Bronchial epithelial cell (primary cell): ENCODE results near the gene PYY. TPM values are rescaled to one million over a fixed set of nuclear protein-coding genes. Genes with fewer than 3 reads are reported as not detected.

ENCODE experiments used
- DNase-seq: peaks from one replicate; pipeline ENCODE4 v3.0.0-alpha.2; 2010; ENCODE audit warnings: low read depth
- FAIRE-seq: peaks from 2 replicates; lab custom pipeline; 2011; peaks lifted over from hg19 to GRCh38; lab: Jason Lieb, UNC
- H3K27me3 ChIP-seq: 2 replicates; pipeline ENCODE4 v1.5.1; 2011; ENCODE audit warnings: low read length; ENCODE audit not compliant: control insufficient read depth, insufficient read depth
- H3K36me3 ChIP-seq: 2 replicates; pipeline ENCODE4 v1.5.1; 2011; ENCODE audit warnings: low read length; ENCODE audit not compliant: control insufficient read depth, insufficient read depth
- H3K4me3 ChIP-seq: 2 replicates; pipeline ENCODE4 v1.5.1; 2011; ENCODE audit warnings: mild to moderate bottlenecking, low read depth, low read length, control low read depth
- CTCF ChIP-seq: IDR thresholded peaks from 2 replicates; pipeline ENCODE4 v1.5.1; 2011; ENCODE audit warnings: mild to moderate bottlenecking, moderate library complexity, low read length, control low read depth, inconsistent platforms; ENCODE audit not compliant: insufficient read depth, severe bottlenecking
- total RNA-seq: library from RNA; depleted of rRNA; stranded (reverse); fragments of >200 nt; gene quantifications from 2 replicates; pipeline ENCODE4 v1.2.1, GENCODE V29; 2014

PYY gene
- total RNA-seq, 1 donor from 2014 or later = 0.79 TPM

DNA sequence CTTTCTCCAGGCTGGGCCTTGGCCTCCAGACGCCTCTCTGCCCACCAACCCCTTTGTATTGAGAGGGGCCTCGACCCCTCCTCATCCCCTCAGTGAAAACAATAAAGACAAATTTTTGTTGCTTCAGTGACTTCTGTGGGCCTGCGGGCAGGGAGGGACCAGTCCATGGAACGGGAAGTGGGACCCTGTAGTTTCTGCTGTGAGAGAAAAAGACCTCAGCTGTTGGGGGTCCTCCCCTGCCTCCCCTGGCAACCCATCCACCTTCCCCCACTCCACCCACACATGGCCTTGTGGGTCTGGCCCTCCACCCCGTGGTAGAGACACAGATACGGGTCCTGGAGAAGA lies 14.9 kb downstream of the PYY start:
- Histone ChIP-seq H3K36me3 (no peaks in the 10 kb centered on the region), H3K4me3 (no peak overlapping the region), H3K27me3 (peaks cover 2% of the 10 kb centered on the region)
- no peak for FAIRE-seq
- TF ChIP-seq CTCF = no peak
- DNase-seq = no peak

DNA sequence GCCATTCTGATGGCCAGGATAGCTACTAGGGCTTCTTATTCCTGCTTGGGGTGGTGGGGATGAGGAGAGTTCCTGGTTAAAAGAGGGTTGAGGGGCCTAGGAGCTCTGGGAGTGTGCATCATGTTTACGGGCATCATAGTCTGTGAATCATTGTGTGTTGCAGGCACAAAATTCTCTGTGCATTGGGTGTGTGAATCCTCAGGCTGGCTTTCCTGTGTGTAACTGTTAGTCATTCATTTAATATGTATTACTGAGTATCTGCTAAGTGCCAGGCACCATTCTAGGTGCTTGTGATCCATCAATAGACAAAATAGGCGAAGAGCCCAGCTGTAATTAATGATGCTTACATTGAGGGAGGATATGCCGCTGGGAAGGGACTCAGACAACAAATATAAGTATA lies 17.3 kb downstream of the PYY start:
- Histone ChIP-seq H3K36me3 (no peaks in the 10 kb centered on the region), H3K27me3 (peaks cover 2% of the 10 kb centered on the region), H3K4me3 (no peak overlapping the region)
- DNase-seq (peak; percentile 67), FAIRE-seq (no peak)
- no peak for TF ChIP-seq CTCF

DNA sequence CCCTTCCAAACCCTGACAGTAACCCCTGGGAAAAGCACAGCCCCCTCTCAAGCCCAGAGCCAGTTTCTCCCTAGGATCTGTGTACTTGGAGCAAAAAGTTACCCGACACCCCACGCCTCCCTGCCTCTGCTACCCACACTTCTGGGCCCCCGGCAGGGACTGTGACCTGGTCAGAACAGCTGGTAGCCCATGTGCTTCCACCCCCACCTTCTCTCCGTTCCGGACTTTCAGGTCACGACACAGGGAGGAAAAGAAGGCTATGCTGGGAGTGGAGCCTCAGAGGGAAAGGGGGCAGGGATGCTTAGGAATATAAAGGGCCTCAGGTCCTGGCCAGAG lies 17.8 kb downstream of the PYY start:
- no peak for TF ChIP-seq CTCF
- FAIRE-seq = no peak

DNA sequence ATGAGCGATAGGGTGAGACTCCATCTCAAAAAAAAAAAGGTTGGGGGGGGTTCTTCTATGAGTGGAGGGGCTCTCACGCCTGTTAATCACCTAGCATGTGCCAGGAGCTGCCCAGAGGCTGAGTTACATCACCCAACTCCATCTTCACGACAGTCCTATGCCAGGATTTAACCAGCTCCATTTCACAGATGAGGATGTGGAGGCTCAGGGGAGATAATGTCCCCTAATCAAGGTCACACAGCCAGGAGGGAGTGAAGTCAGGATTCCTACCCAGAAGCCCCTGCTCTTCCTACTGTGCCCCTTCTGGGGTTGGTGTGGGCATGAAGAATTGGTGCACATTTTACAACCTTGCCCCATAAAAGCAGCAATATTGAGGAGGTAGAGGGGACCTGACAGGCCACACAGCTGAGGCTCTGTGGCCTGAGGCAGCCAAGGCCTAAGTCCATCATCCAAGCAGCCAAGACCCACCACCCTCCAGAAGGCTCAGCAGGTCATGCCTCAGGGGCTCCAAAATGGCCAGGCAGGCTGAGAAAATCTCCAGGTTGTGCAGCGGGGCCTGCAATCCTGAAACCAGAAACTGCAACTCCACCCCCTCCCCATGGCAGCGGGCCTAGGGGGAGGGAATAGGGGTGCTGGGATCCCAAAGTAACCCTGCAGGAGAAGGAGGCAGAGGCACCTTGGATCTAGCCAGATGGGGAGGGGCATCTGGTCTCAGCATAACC lies 18.4 kb downstream of the PYY start:
- no peak for TF ChIP-seq CTCF
- FAIRE-seq (no peak), DNase-seq (no peak)
- Histone ChIP-seq H3K27me3 (peaks cover 2% of the 10 kb centered on the region), H3K4me3 (no peak overlapping the region), H3K36me3 (no peaks in the 10 kb centered on the region)

More for the DNA sequence above, 17.8 kb downstream of the PYY start:
- no peaks in the 10 kb centered on the region for H3K36me3 ChIP-seq
- DNase-seq = no peak
- H3K27me3 ChIP-seq = peaks cover 2% of the 10 kb centered on the region
- H3K4me3 ChIP-seq = no peak overlapping the region

GRCh38 chr17:43932923-43933322 lies 20.8 kb downstream of the PYY start:
- FAIRE-seq = no peak
- Histone ChIP-seq H3K27me3 (no peaks in the 10 kb centered on the region), H3K36me3 (no peaks in the 10 kb centered on the region), H3K4me3 (no peak overlapping the region)
- DNase-seq = no peak
- TF ChIP-seq CTCF = no peak

- TF ChIP-seq CTCF = no peak
- Histone ChIP-seq H3K36me3 (no peaks in the 10 kb centered on the region), H3K4me3 (no peak overlapping the region), H3K27me3 (no peaks in the 10 kb centered on the region)
- FAIRE-seq (no peak), DNase-seq (no peak)
These were observed 21.4 kb downstream of the PYY start for GRCh38 chr17:43932357-43932756.
